Stomach (tissue), 9 donors: ENCODE measurements around the gene TPD52L1. TPM values are rescaled to one million over a fixed set of nuclear protein-coding genes. Genes with fewer than 3 reads are reported as not detected.

Experiments used
- DNase-seq, 2 donors: peaks; one replicate each; pipeline versions ENCODE4 v3.0.0 to v3.0.0-alpha.2; 2013 to 2019
- H3K27ac ChIP-seq, 5 donors: fragments of 200-600 bp in 4 of 5; sonication (generic) in 4 of 5; one replicate each; pipeline ENCODE4 v1.5.1; 2013 to 2019; ENCODE audit warnings: mild to moderate bottlenecking in 1 of 5, moderate library complexity in 1 of 5
- H3K27me3 ChIP-seq, 3 donors: fragments of 200-600 bp; sonication (generic); one replicate each; pipeline ENCODE4 v1.5.1; 2017 to 2019; ENCODE audit warnings: mixed run types in 1 of 3
- H3K36me3 ChIP-seq, 4 donors: fragments of 200-600 bp; sonication (generic); 1 replicate in 3 of 4; 2 replicates in 1 of 4; pipeline ENCODE4 v1.5.1; 2016 to 2019
- H3K4me1 ChIP-seq, 4 donors: fragments of 200-600 bp; sonication (generic); one replicate each; pipeline ENCODE4 v1.5.1; 2016 to 2019
- H3K4me3 ChIP-seq, 4 donors: fragments of 200-600 bp; sonication (generic) in 3 of 4; one replicate each; pipeline ENCODE4 v1.5.1; 2016 to 2019; ENCODE audit warnings: mild to moderate bottlenecking in 1 of 4
- H3K9me3 ChIP-seq, 4 donors: fragments of 200-600 bp; sonication (generic); one replicate each; pipeline ENCODE4 v1.5.1; 2016 to 2019
- EP300 ChIP-seq: sonication (generic); formaldehyde crosslinking; IDR thresholded peaks from one replicate; pipeline ENCODE4 v1.6.1; 2017; ENCODE audit warnings: antibody characterized with exemption
- POLR2A ChIP-seq, 4 donors: fragments of 450-650 bp; IDR thresholded peaks; one replicate each; pipeline ENCODE4 v1.6.1; 2016; ENCODE audit warnings: antibody characterized with exemption in 4 of 4, control low read depth in 2 of 4, mild to moderate bottlenecking in 1 of 4, moderate library complexity in 1 of 4
- POLR2AphosphoS5 ChIP-seq, 3 donors: sonication (generic); formaldehyde crosslinking; IDR thresholded peaks; one replicate each; pipeline ENCODE4 v1.6.1; 2016; ENCODE audit warnings: antibody characterized with exemption in 3 of 3
- WGBS, 5 donors: extraction: QIAGEN DNeasy Blood & Tissue Kit in 3 of 5; methylation state at CpG; one replicate each; pipeline versions ENCODE4 v1.1.5 to v1.1.7; 2013 to 2018; 5-methylcytosine and 5-hydroxymethylcytosine counted together
- intact Hi-C: fragments of 100-400 bp; cut with DNase I; formaldehyde crosslinking; loops from one replicate; pipeline ENCODE4 v1.15.1; 2023; ENCODE audit warnings: low total_unique reads
- polyA plus RNA-seq, 3 donors: library from polyadenylated mRNA; stranded (reverse); fragments of 200-250 nt; gene quantifications; one replicate each; pipeline ENCODE4 v1.2.3, GENCODE V29; 2013
- total RNA-seq, 5 donors: library from RNA; depleted of rRNA; stranded (reverse); fragments of >200 nt; gene quantifications; one replicate each; pipeline versions ENCODE4 v1.1.0 to v1.2.3, GENCODE V29; 2014 to 2016
- TF ChIP-seq, protein P1 (sequence below), 7 experiments: fragments of 450-650 bp in 4 of 7; fragments of 200-600 bp in 3 of 7; sonication (generic) in 3 of 7; IDR thresholded peaks; one replicate each; pipeline ENCODE4 v1.5.1; 2016 to 2019; ENCODE audit warnings: antibody characterized with exemption in 7 of 7, control low read depth in 2 of 7, mild to moderate bottlenecking in 1 of 7
- donor health status: healthy with polysubstance abuse.
- donor health status: Bipolar disorder and iron deficiency.
- donor health status: healthy.

TPD52L1 gene
- total and polyA plus RNA-seq, 8 donors, result 14.8 to 102 (median 78.9) TPM

- WGBS, 5 donors, result 42 to 60% (median 45%) methylated on average over 2 of the region's 2 CpGs
- DNase-seq, result peak in 1 of 2 donors; percentile 56
- Histone ChIP-seq H3K27ac (no peak overlapping the region), H3K27me3 (no peaks in the 10 kb centered on the region), H3K4me3 (no peak overlapping the region), H3K4me1 (peaks cover 0 to 6% (median 0%) of the 10 kb centered on the region in 4 donors), H3K9me3 (no peaks in the 10 kb centered on the region), H3K36me3 (no peaks in the 10 kb centered on the region)
- TF ChIP-seq POLR2AphosphoS5 (IDR thresholded peaks at IDR 0.05), result no peak
- TF ChIP-seq EP300, result no peak
- TF ChIP-seq, protein P1, sequence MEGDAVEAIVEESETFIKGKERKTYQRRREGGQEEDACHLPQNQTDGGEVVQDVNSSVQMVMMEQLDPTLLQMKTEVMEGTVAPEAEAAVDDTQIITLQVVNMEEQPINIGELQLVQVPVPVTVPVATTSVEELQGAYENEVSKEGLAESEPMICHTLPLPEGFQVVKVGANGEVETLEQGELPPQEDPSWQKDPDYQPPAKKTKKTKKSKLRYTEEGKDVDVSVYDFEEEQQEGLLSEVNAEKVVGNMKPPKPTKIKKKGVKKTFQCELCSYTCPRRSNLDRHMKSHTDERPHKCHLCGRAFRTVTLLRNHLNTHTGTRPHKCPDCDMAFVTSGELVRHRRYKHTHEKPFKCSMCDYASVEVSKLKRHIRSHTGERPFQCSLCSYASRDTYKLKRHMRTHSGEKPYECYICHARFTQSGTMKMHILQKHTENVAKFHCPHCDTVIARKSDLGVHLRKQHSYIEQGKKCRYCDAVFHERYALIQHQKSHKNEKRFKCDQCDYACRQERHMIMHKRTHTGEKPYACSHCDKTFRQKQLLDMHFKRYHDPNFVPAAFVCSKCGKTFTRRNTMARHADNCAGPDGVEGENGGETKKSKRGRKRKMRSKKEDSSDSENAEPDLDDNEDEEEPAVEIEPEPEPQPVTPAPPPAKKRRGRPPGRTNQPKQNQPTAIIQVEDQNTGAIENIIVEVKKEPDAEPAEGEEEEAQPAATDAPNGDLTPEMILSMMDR (IDR thresholded peaks at IDR 0.05), result no peak
- TF ChIP-seq POLR2A (IDR thresholded peaks at IDR 0.05), result no peak
- intact Hi-C loops, result no loop called here
Measured at GRCh38 chr6:125212377-125212776, 58.8 kb downstream of the TPD52L1 start.

GRCh38 chr6:125213939-125214338, 60.4 kb downstream of the TPD52L1 start:
- H3K36me3 ChIP-seq, result no peaks in the 10 kb centered on the region
- 91 to 99% (median 95%) methylated on average over 3 of the region's 3 CpGs for WGBS, 5 donors

DNA sequence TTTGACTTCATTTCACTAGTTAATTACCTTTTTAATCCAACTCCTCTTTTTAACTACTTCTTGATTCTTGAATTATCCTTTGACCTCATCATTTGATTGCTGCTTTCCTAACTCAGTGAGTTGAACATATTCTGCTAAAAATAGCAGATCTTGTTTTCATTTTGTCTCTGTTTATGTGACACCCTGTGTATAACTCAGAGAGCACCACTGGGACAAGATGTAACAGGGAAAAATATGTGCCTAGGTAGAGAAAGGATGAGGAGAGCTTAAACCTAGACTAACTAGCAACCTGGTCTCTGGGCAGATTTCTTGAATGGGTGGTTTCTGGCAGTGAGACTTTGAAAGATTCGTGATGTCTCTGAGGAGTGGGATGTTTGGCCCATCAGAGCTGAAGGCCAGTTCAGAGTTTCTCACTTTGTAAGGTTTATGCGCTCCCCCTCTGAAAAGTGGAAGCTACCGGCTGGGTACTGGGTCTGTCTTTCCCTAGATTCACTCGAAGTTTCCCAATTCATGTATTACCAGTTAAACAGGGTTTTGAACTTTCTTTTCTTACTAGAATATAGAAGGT, 61.8 kb downstream of the TPD52L1 start:
- H3K27me3 ChIP-seq, result no peaks in the 10 kb centered on the region
- no peaks in the 10 kb centered on the region for H3K9me3 ChIP-seq
- no peaks in the 10 kb centered on the region for H3K36me3 ChIP-seq
- no peak for TF ChIP-seq POLR2AphosphoS5 (IDR thresholded peaks at IDR 0.05)
- TF ChIP-seq EP300, result no peak
- TF ChIP-seq POLR2A (IDR thresholded peaks at IDR 0.05), result no peak
- TF ChIP-seq, protein P1 (IDR thresholded peaks at IDR 0.05), result no peak
- H3K27ac ChIP-seq, result no peak overlapping the region
- DNase-seq, result no peak
- intact Hi-C loops, result no loop called here
- WGBS, 5 donors, result 88 to 92% (median 90%) methylated on average over 4 of the region's 4 CpGs
- peaks cover 0 to 6% (median 0%) of the 10 kb centered on the region in 4 donors for H3K4me1 ChIP-seq
- no peak overlapping the region for H3K4me3 ChIP-seq

More at GRCh38 chr6:125213939-125214338, 60.4 kb downstream of the TPD52L1 start:
- peaks cover 0 to 6% (median 0%) of the 10 kb centered on the region in 4 donors for H3K4me1 ChIP-seq
- intact Hi-C loops, result no loop called here
- TF ChIP-seq, protein P1 (IDR thresholded peaks at IDR 0.05), result no peak
- TF ChIP-seq EP300 (no peak), POLR2AphosphoS5 (IDR thresholded peaks at IDR 0.05) (no peak), POLR2A (IDR thresholded peaks at IDR 0.05) (no peak)
- DNase-seq, result no peak
- no peaks in the 10 kb centered on the region for H3K9me3 ChIP-seq
- H3K27ac ChIP-seq, result no peak overlapping the region
- H3K4me3 ChIP-seq, result no peak overlapping the region
- no peaks in the 10 kb centered on the region for H3K27me3 ChIP-seq

- Histone ChIP-seq H3K4me3 (no peak overlapping the region), H3K27me3 (no peaks in the 10 kb centered on the region), H3K27ac (no peak overlapping the region), H3K9me3 (no peaks in the 10 kb centered on the region), H3K4me1 (peaks cover 0 to 12% (median 5%) of the 10 kb centered on the region in 4 donors), H3K36me3 (no peaks in the 10 kb centered on the region)
- DNase-seq, result no peak
- 83 to 96% (median 93%) methylated on average over 2 of the region's 2 CpGs for WGBS, 5 donors
- intact Hi-C loops, result no loop called here
- TF ChIP-seq POLR2A (IDR thresholded peaks at IDR 0.05), result no peak
- TF ChIP-seq EP300, result no peak
- TF ChIP-seq, protein P1 (IDR thresholded peaks at IDR 0.05), result no peak
- TF ChIP-seq POLR2AphosphoS5 (IDR thresholded peaks at IDR 0.05), result no peak
Measured at GRCh38 chr6:125216015-125216414, 62.4 kb downstream of the TPD52L1 start.
